Stomach (tissue), 9 donors: ENCODE measurements around the gene PLEKHD1. TPM values are rescaled to one million over a fixed set of nuclear protein-coding genes. Genes with fewer than 3 reads are reported as not detected.

Experiments used
- DNase-seq, 2 donors: peaks; one replicate each; pipeline versions ENCODE4 v3.0.0 to v3.0.0-alpha.2; 2013 to 2019
- H3K27ac ChIP-seq, 5 donors: fragments of 200-600 bp in 4 of 5; sonication (generic) in 4 of 5; one replicate each; pipeline ENCODE4 v1.5.1; 2013 to 2019; ENCODE audit warnings: mild to moderate bottlenecking in 1 of 5, moderate library complexity in 1 of 5
- H3K27me3 ChIP-seq, 3 donors: fragments of 200-600 bp; sonication (generic); one replicate each; pipeline ENCODE4 v1.5.1; 2017 to 2019; ENCODE audit warnings: mixed run types in 1 of 3
- H3K36me3 ChIP-seq, 4 donors: fragments of 200-600 bp; sonication (generic); 1 replicate in 3 of 4; 2 replicates in 1 of 4; pipeline ENCODE4 v1.5.1; 2016 to 2019
- H3K4me1 ChIP-seq, 4 donors: fragments of 200-600 bp; sonication (generic); one replicate each; pipeline ENCODE4 v1.5.1; 2016 to 2019
- H3K4me3 ChIP-seq, 4 donors: fragments of 200-600 bp; sonication (generic) in 3 of 4; one replicate each; pipeline ENCODE4 v1.5.1; 2016 to 2019; ENCODE audit warnings: mild to moderate bottlenecking in 1 of 4
- H3K9me3 ChIP-seq, 4 donors: fragments of 200-600 bp; sonication (generic); one replicate each; pipeline ENCODE4 v1.5.1; 2016 to 2019
- EP300 ChIP-seq: sonication (generic); formaldehyde crosslinking; IDR thresholded peaks from one replicate; pipeline ENCODE4 v1.6.1; 2017; ENCODE audit warnings: antibody characterized with exemption
- POLR2A ChIP-seq, 4 donors: fragments of 450-650 bp; IDR thresholded peaks; one replicate each; pipeline ENCODE4 v1.6.1; 2016; ENCODE audit warnings: antibody characterized with exemption in 4 of 4, control low read depth in 2 of 4, mild to moderate bottlenecking in 1 of 4, moderate library complexity in 1 of 4
- POLR2AphosphoS5 ChIP-seq, 3 donors: sonication (generic); formaldehyde crosslinking; IDR thresholded peaks; one replicate each; pipeline ENCODE4 v1.6.1; 2016; ENCODE audit warnings: antibody characterized with exemption in 3 of 3
- WGBS, 5 donors: extraction: QIAGEN DNeasy Blood & Tissue Kit in 3 of 5; methylation state at CpG; one replicate each; pipeline versions ENCODE4 v1.1.5 to v1.1.7; 2013 to 2018; 5-methylcytosine and 5-hydroxymethylcytosine counted together
- intact Hi-C: fragments of 100-400 bp; cut with DNase I; formaldehyde crosslinking; loops from one replicate; pipeline ENCODE4 v1.15.1; 2023; ENCODE audit warnings: low total_unique reads
- polyA plus RNA-seq, 3 donors: library from polyadenylated mRNA; stranded (reverse); fragments of 200-250 nt; gene quantifications; one replicate each; pipeline ENCODE4 v1.2.3, GENCODE V29; 2013
- total RNA-seq, 5 donors: library from RNA; depleted of rRNA; stranded (reverse); fragments of >200 nt; gene quantifications; one replicate each; pipeline versions ENCODE4 v1.1.0 to v1.2.3, GENCODE V29; 2014 to 2016
- TF ChIP-seq, protein P1 (sequence below), 7 experiments: fragments of 450-650 bp in 4 of 7; fragments of 200-600 bp in 3 of 7; sonication (generic) in 3 of 7; IDR thresholded peaks; one replicate each; pipeline ENCODE4 v1.5.1; 2016 to 2019; ENCODE audit warnings: antibody characterized with exemption in 7 of 7, control low read depth in 2 of 7, mild to moderate bottlenecking in 1 of 7
- donor health status: healthy with polysubstance abuse.
- donor health status: Bipolar disorder and iron deficiency.
- donor health status: healthy.

Gene PLEKHD1
- total and polyA plus RNA-seq, 8 donors = 0.08 to 0.55 (median 0.14) TPM; not detected in 4

DNA sequence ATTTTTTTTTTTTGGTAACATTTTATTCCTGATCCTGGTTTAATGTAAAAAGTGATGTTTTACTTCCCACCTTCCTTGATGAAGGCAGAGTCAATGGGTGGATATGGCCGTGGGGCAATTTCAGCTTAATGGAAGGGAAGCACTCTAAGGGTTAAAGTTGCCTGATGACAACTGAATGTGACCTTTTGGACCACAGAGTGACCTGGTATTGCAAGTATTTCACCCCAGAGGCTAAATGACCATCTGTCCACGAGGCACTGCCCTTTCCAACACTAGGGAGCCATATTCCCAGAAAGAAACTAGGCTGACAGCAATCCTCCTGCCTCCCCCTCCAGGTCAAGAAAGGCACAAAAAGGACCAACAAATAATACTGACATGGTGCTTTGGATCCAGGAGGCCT is 85.3 kb downstream of the PLEKHD1 start:
- H3K36me3 ChIP-seq = no peaks in the 10 kb centered on the region
- no peak overlapping the region for H3K4me3 ChIP-seq
- DNase-seq = no peak
- 54 to 61% (median 56%) methylated on average over 2 of the region's 2 CpGs for WGBS, 5 donors
- peaks cover 34 to 39% (median 35%) of the 10 kb centered on the region in 4 donors for H3K4me1 ChIP-seq
- intact Hi-C loops = no loop called here
- H3K27ac ChIP-seq = no peak overlapping the region
- H3K9me3 ChIP-seq = no peaks in the 10 kb centered on the region
- peaks cover 17 to 100% (median 56%) of the 10 kb centered on the region in 3 donors for H3K27me3 ChIP-seq
- no peak for TF ChIP-seq POLR2AphosphoS5 (IDR thresholded peaks at IDR 0.05)
- TF ChIP-seq EP300 = no peak
- TF ChIP-seq, protein P1, sequence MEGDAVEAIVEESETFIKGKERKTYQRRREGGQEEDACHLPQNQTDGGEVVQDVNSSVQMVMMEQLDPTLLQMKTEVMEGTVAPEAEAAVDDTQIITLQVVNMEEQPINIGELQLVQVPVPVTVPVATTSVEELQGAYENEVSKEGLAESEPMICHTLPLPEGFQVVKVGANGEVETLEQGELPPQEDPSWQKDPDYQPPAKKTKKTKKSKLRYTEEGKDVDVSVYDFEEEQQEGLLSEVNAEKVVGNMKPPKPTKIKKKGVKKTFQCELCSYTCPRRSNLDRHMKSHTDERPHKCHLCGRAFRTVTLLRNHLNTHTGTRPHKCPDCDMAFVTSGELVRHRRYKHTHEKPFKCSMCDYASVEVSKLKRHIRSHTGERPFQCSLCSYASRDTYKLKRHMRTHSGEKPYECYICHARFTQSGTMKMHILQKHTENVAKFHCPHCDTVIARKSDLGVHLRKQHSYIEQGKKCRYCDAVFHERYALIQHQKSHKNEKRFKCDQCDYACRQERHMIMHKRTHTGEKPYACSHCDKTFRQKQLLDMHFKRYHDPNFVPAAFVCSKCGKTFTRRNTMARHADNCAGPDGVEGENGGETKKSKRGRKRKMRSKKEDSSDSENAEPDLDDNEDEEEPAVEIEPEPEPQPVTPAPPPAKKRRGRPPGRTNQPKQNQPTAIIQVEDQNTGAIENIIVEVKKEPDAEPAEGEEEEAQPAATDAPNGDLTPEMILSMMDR (IDR thresholded peaks at IDR 0.05) = no peak

DNA sequence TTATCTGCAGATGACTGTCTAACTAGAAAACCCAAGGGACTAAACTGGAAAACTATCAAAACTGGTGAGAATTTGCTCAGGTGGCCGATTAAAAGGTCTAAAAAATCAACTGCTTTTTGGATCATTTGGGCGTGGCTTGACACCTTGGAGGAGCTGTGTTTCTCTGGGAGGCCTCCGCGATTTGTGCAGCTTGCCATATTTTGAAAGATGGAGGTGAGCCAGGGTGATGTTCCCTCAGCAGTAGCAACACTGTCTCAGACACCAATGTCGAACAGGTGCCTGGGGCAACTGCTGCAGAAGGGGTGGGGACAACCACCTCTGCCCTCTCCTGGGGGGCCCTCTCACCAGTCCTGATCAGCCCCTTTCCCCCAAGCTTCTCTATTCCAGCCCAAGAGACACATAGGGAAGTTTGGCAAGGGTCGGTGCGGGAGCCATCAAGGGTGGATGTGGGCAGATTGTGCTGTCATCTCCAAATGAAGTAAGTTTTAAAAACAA is 86.4 kb downstream of the PLEKHD1 start:
- Histone ChIP-seq H3K36me3 (no peaks in the 10 kb centered on the region), H3K4me3 (no peak overlapping the region), H3K27me3 (peaks cover 17 to 100% (median 64%) of the 10 kb centered on the region in 3 donors), H3K4me1 (peaks cover 34 to 40% (median 36%) of the 10 kb centered on the region in 4 donors), H3K9me3 (no peaks in the 10 kb centered on the region), H3K27ac (no peak overlapping the region)
- intact Hi-C loops = no loop called here
- TF ChIP-seq EP300 = no peak
- 80 to 87% (median 85%) methylated on average over 6 to 7 of the region's 7 CpGs for WGBS, 5 donors
- DNase-seq = no peak

DNA sequence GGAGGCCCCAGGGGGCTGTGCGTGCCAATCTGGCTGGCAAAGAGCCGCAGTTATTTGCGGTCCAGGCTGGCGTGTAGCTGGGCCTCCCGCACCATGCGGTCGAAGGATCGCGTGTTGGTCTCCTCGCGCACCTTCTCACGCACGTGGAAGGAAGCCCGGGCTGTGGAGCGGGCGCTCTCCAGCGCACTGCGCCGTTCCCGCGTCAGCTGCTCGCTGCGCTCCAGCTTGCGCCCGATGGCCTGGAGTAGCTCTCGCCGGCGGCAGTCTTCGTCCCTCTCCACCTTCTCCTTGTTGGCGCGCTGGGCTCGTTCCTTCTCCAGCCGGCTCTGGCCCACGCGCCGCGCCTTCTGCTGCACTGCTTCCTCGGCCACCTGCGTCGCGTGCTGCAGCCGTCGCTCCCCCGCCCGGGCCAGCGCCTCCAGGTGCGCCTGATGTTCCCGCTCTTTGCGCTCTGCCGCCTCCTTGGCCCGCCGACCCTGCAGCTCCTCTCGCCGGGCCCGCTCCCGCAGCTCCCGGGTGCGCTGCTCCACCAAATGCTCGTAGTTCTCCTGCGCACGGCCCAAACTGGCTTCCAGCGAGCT is 87.0 kb downstream of the PLEKHD1 start:
- Histone ChIP-seq H3K27me3 (peaks cover 17 to 100% (median 71%) of the 10 kb centered on the region in 3 donors), H3K27ac (no peak overlapping the region), H3K36me3 (no peaks in the 10 kb centered on the region), H3K9me3 (no peaks in the 10 kb centered on the region), H3K4me1 (peaks cover 34 to 40% (median 36%) of the 10 kb centered on the region in 4 donors), H3K4me3 (peak overlapping the region; percentile 40 to 62 (median 46))
- TF ChIP-seq, protein P1 (IDR thresholded peaks at IDR 0.05) = no peak
- no peak for TF ChIP-seq POLR2AphosphoS5 (IDR thresholded peaks at IDR 0.05)
- intact Hi-C loops = no loop called here
- 13 to 27% (median 19%) methylated on average over 41 to 62 of the region's 62 CpGs for WGBS, 5 donors
- no peak for DNase-seq

DNA sequence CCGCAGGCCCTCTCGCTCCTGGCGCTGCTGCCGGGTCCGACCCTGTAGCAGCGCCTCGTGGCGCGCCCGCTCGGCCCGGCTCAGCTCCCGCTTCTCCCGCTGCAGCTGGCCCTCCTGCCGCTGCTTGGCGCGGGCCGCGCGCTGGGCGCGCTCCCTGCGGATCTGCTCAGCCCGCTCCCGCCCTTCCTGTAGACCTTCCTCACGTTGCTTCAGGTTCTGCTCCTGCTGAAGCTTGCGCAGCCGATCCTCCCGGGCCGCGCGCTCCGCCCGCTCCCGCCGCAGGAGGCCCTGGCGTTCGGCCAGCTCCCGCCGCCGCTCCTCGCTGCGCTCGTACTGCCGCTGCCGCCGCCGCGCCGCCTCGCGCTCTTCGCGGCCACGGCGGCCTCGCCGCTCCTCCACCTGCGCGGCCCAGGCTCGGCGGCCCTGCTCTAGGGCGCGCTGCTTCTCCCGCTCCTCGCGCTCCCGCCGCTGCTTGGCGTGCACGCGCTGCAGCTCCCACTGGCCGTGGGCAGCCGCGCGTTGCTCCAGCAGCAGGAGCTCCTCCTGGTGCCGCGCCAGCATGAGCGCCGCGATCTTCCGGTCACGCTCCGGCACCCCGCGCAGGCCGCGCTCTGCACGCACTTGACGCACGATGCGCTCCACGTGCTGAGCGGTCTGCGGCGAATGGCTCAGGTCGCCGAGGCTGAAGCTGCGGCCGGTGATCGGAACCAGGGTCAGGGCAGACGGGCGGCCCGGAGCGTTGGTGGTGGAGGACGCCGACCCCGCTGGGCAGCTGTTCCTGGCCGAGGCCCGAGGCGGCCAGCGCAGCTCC is 87.7 kb downstream of the PLEKHD1 start:
- DNase-seq = peak; percentile 32 to 83
- WGBS, 5 donors = 9 to 36% (median 15%) methylated on average over 22 to 112 of the region's 112 CpGs
- peaks cover 17 to 100% (median 71%) of the 10 kb centered on the region in 3 donors for H3K27me3 ChIP-seq
- peaks cover 34 to 40% (median 36%) of the 10 kb centered on the region in 4 donors for H3K4me1 ChIP-seq
- TF ChIP-seq POLR2A (IDR thresholded peaks at IDR 0.05) (no peak), POLR2AphosphoS5 (IDR thresholded peaks at IDR 0.05) (no peak), EP300 (no peak)
- TF ChIP-seq, protein P1 (IDR thresholded peaks at IDR 0.05) = no peak
- H3K4me3 ChIP-seq = peak overlapping the region; percentile 40 to 62 (median 46)
- no peak overlapping the region for H3K27ac ChIP-seq
- no peaks in the 10 kb centered on the region for H3K36me3 ChIP-seq
- intact Hi-C loops = no loop called here
- H3K9me3 ChIP-seq = no peaks in the 10 kb centered on the region

DNA sequence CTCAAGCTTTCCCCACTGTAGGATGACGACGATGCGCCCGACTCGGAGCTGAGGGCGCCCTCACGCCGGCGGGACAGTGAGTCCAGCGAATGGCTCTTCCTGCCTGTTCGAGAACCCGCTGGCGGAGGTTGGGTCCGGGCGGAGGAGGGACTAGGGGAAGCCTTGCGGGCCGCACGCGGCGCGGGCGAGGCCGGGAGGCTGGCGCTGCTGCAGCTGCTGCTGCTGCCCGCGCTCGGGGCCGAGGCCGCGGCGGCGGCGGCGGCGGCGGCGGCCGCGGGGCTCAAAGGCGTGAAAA is 88.3 kb downstream of the PLEKHD1 start:
- no peak overlapping the region for H3K27ac ChIP-seq
- H3K9me3 ChIP-seq = no peaks in the 10 kb centered on the region
- H3K27me3 ChIP-seq = peaks cover 17 to 99% (median 65%) of the 10 kb centered on the region in 3 donors
- intact Hi-C loops = no loop called here
- peaks cover 34 to 40% (median 36%) of the 10 kb centered on the region in 4 donors for H3K4me1 ChIP-seq
- peak overlapping the region; percentile 40 to 62 (median 46) for H3K4me3 ChIP-seq
- no peak for DNase-seq
- H3K36me3 ChIP-seq = no peaks in the 10 kb centered on the region
- no peak for TF ChIP-seq EP300
- TF ChIP-seq, protein P1 (IDR thresholded peaks at IDR 0.05) = no peak
- WGBS, 5 donors = 17 to 68% (median 31%) methylated on average over 11 to 40 of the region's 40 CpGs
